HFFc6 (cell line): Measurements from ENCODE around the gene CHRNB4. TPM values are rescaled to one million over a fixed set of nuclear protein-coding genes. Genes with fewer than 3 reads are reported as not detected.

Experiments
- DNase-seq: peaks from one replicate; pipeline ENCODE4 v3.0.0-alpha.2; 2018
- H3K27ac Mint-ChIP-seq: 2 replicates; pipeline ENCODE4 v1.8.0; 2020; ENCODE audit warnings: mild to moderate bottlenecking, mixed read lengths
- H3K27me3 Mint-ChIP-seq: 2 replicates; pipeline ENCODE4 v1.8.0; 2021; ENCODE audit warnings: mild to moderate bottlenecking, moderate library complexity, mixed read lengths; ENCODE audit not compliant: insufficient read depth
- H3K36me3 Mint-ChIP-seq: 2 replicates; pipeline ENCODE4 v1.8.0; 2021; ENCODE audit warnings: low read depth, mixed read lengths
- H3K4me1 Mint-ChIP-seq: 2 replicates; pipeline ENCODE4 v1.8.0; 2020; ENCODE audit warnings: low read depth, mixed read lengths
- H3K4me3 Mint-ChIP-seq: 2 replicates; pipeline ENCODE4 v1.8.0; 2020; ENCODE audit warnings: mild to moderate bottlenecking, moderate library complexity, mixed read lengths
- H3K9me3 Mint-ChIP-seq: 2 replicates; pipeline ENCODE4 v1.8.0; 2020; ENCODE audit warnings: mild to moderate bottlenecking, mixed read lengths
- CTCF ChIP-seq: fragments of 200-600 bp; sonication (generic); IDR thresholded peaks from 2 replicates; pipeline ENCODE4 v1.5.0; 2021; ENCODE audit warnings: antibody characterized with exemption, mild to moderate bottlenecking
- total RNA-seq, 6 experiments: library from RNA; stranded (reverse); fragmentation: NEBNext Ultra II Directional; extraction: Animal tissue kit (Norgen Biotek cat#: 25700); gene quantifications; 2 replicates in 1 of 6; 3 replicates in 5 of 6; pipeline ENCODE4 v1.2.3, GENCODE V29; 2021

The CHRNB4 gene
- total RNA-seq, 6 experiments from 2014 or later: not detected

DNA sequence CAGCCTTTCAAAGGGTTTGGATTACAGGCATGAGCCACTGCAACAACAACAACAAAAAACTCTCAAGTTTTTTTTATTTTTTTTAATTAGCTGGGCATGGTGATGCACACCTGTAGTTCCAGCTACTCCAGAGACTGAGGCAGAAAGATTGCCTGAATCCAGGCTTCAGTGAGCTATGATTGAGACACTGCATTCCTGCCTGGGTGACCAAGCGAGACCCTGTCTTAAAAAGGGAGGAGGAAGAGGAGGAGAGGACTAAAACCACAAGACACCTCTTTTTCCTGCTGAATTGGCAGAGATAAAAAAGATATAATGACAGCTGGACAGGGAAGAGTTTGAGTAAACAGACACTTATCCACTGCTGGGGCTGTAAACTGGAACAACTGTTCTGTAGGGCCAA is 22.7 kb upstream of the CHRNB4 start:
- no peaks in the 10 kb centered on the region for H3K4me1 Mint-ChIP-seq
- H3K4me3 Mint-ChIP-seq: no peak overlapping the region
- H3K9me3 Mint-ChIP-seq: no peaks in the 10 kb centered on the region
- no peak for TF ChIP-seq CTCF
- H3K27me3 Mint-ChIP-seq: peaks cover 34% of the 10 kb centered on the region
- H3K36me3 Mint-ChIP-seq: no peaks in the 10 kb centered on the region
- no peak overlapping the region for H3K27ac Mint-ChIP-seq
- DNase-seq: no peak

DNA sequence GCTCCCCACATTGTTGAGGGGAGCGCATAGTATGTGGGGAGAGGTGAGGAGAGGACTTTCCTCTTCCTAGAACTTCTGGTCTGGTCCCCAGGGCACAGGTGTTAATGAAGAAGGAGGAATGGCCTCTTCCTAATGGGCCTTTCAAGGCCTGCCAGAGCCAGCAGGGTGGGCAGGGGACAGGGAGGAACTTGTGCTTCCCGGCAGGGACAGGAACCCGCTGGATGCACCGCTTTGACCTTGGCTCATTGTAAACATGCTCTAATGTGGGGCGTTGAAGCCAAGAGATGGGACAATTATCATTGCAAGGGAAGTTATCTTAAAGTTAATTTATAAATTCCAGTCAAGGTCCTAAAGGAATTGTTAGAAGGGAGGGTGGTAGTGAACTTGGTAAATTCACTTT is 21.0 kb upstream of the CHRNB4 start:
- H3K4me3 Mint-ChIP-seq: no peak overlapping the region
- no peaks in the 10 kb centered on the region for H3K4me1 Mint-ChIP-seq
- H3K27ac Mint-ChIP-seq: no peak overlapping the region
- no peaks in the 10 kb centered on the region for H3K36me3 Mint-ChIP-seq
- TF ChIP-seq CTCF: no peak
- H3K9me3 Mint-ChIP-seq: no peaks in the 10 kb centered on the region
- DNase-seq: no peak
- H3K27me3 Mint-ChIP-seq: peaks cover 32% of the 10 kb centered on the region

GRCh38 chr15:78661001-78661400 is 20.0 kb upstream of the CHRNB4 start:
- H3K27ac Mint-ChIP-seq: no peak overlapping the region
- peaks cover 30% of the 10 kb centered on the region for H3K27me3 Mint-ChIP-seq
- H3K4me3 Mint-ChIP-seq: no peak overlapping the region
- no peak for TF ChIP-seq CTCF
- no peak for DNase-seq
- no peaks in the 10 kb centered on the region for H3K9me3 Mint-ChIP-seq
- no peaks in the 10 kb centered on the region for H3K36me3 Mint-ChIP-seq
- H3K4me1 Mint-ChIP-seq: no peaks in the 10 kb centered on the region

- Mint-ChIP-seq H3K4me1 (no peaks in the 10 kb centered on the region), H3K36me3 (no peaks in the 10 kb centered on the region), H3K27me3 (peaks cover 32% of the 10 kb centered on the region), H3K9me3 (no peaks in the 10 kb centered on the region), H3K27ac (no peak overlapping the region), H3K4me3 (no peak overlapping the region)
- no peak for TF ChIP-seq CTCF
- DNase-seq: no peak
Measured at GRCh38 chr15:78660584-78660983, 19.6 kb upstream of the CHRNB4 start.

DNA sequence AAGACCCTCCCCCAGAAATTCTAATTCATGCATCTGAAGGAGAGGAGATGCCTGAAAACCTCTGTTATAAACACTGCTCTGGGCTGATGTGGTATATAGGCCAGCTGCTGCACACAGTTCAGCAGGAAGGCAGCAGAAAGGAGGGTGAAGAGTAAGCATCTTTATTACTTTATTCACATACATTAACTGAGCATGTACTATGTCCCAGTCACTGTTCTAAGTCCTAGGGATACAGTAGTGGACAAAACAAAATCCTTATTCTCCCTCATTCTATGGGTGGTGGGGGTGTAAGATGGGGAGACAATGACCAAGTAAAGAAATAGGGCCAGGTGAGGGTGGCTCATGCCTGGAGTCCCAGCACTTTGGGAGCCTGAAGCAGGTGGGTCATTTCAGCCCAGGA is 17.8 kb upstream of the CHRNB4 start:
- DNase-seq: no peak
- H3K4me3 Mint-ChIP-seq: no peak overlapping the region
- no peaks in the 10 kb centered on the region for H3K9me3 Mint-ChIP-seq
- no peak for TF ChIP-seq CTCF
- no peak overlapping the region for H3K27ac Mint-ChIP-seq
- H3K36me3 Mint-ChIP-seq: no peaks in the 10 kb centered on the region
- peaks cover 36% of the 10 kb centered on the region for H3K27me3 Mint-ChIP-seq
- H3K4me1 Mint-ChIP-seq: no peaks in the 10 kb centered on the region

DNA sequence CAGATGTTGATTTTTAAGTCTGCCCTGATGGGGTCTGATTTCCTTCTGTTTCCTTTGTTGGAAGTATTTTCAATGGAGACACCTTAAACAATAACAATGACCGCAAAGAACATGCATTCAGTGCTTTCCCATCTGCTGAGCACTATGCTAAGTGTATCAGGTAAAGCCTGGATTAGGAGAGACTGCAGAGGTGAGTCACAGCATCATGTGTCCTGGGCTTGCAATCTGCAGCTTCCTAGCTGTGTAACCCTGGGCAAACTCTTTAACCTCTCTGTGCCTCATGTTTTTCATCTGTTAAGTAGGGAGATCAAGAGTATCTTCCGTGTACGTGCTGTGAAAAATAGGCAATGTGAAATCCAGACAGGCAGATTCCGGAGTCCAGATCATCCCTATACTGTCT is 13.3 kb upstream of the CHRNB4 start:
- DNase-seq: no peak
- Mint-ChIP-seq H3K4me3 (no peak overlapping the region), H3K27ac (no peak overlapping the region), H3K27me3 (peaks cover 43% of the 10 kb centered on the region), H3K36me3 (no peaks in the 10 kb centered on the region), H3K9me3 (no peaks in the 10 kb centered on the region), H3K4me1 (no peaks in the 10 kb centered on the region)
- TF ChIP-seq CTCF: no peak
